ENCODE data around the gene NCAM1.
A peak's percentile ranks its signal among the peaks of the same experiment; 100 is the strongest.

The NCAM1 gene

DNA sequence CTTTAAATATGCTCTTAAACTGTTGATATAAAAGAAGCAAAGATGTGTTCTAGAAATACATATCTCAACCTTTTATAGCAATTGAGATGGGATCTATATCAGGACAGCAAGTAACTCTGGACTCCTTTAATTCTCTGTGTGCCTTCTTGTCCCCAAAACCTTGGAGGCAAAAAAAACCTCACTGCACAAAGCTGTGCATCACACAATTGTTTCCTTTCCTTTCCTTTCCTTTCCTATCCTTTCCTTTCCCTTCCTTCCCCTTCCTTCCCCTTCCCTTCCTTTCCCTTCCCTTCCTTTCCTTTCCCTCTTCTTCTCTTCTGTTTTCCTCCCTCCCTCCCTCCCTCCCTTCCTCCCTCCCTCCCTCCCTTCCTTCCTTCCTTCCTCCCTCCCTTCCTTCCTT, 343.7 kb downstream of the NCAM1 start:
- H3K4me1 ChIP-seq (ENCODE audit: control extremely low read depth in 1 of 4, control insufficient read depth in 4 of 4, insufficient read depth in 4 of 4, low read length in 3 of 4), result no peaks in the 10 kb centered on the region
- DNase-seq, result no peak
- CTCF ChIA-PET, result interaction anchor here (0.7 to 4.8 kb wide), 6 partner anchors 8 to 228 kb away, joined by 3 to 53 read pairs (median 5); no protein-coding TSS in a partner anchor
- no peaks in the 10 kb centered on the region for H3K9me3 ChIP-seq (ENCODE audit: control extremely low read depth in 1 of 5, control insufficient read depth in 4 of 5, insufficient read depth in 2 of 5, low read depth in 1 of 5, low read length in 4 of 5)
- peaks cover 0 to 4% (median 0%) of the 10 kb centered on the region in 5 experiments for H3K27me3 ChIP-seq (replicated peaks in 2 of 5; ENCODE audit: control insufficient read depth in 4 of 5, insufficient read depth in 5 of 5, low read length in 4 of 5)
- no peak overlapping the region for H3K4me3 ChIP-seq (ENCODE audit: control insufficient read depth in 1 of 7, extremely low read depth in 1 of 7, insufficient read depth in 4 of 7, low read depth in 2 of 7, low read length in 6 of 7)
- no peaks in the 10 kb centered on the region for H3K36me3 ChIP-seq (ENCODE audit: control insufficient read depth in 4 of 4, insufficient read depth in 4 of 4, low read length in 3 of 4)
- POLR2A ChIA-PET, result no interaction called here
- no peak overlapping the region for H3K27ac ChIP-seq (ENCODE audit: insufficient read depth in 1 of 2, low read depth in 1 of 2, low read length in 2 of 2, poor library complexity in 1 of 2, severe bottlenecking in 2 of 2)

- POLR2A ChIA-PET, result no interaction called here
- H3K27ac ChIP-seq (ENCODE audit: insufficient read depth in 1 of 2, low read depth in 1 of 2, low read length in 2 of 2, poor library complexity in 1 of 2, severe bottlenecking in 2 of 2), result no peak overlapping the region
- peaks cover 0 to 4% (median 0%) of the 10 kb centered on the region in 5 experiments for H3K27me3 ChIP-seq (replicated peaks in 2 of 5; ENCODE audit: control insufficient read depth in 4 of 5, insufficient read depth in 5 of 5, low read length in 4 of 5)
- H3K4me1 ChIP-seq (ENCODE audit: control extremely low read depth in 1 of 4, control insufficient read depth in 4 of 4, insufficient read depth in 4 of 4, low read length in 3 of 4), result no peaks in the 10 kb centered on the region
- 46% methylated on average over 10 of the region's 12 CpGs for WGBS (ENCODE audit: insufficient coverage)
- no peak overlapping the region for H3K4me3 ChIP-seq (ENCODE audit: control insufficient read depth in 1 of 7, extremely low read depth in 1 of 7, insufficient read depth in 4 of 7, low read depth in 2 of 7, low read length in 6 of 7)
- no peaks in the 10 kb centered on the region for H3K36me3 ChIP-seq (ENCODE audit: control insufficient read depth in 4 of 4, insufficient read depth in 4 of 4, low read length in 3 of 4)
- no peaks in the 10 kb centered on the region for H3K9me3 ChIP-seq (ENCODE audit: control extremely low read depth in 1 of 5, control insufficient read depth in 4 of 5, insufficient read depth in 2 of 5, low read depth in 1 of 5, low read length in 4 of 5)
- DNase-seq, result peak; percentile 61 to 81 (median 70)
- CTCF ChIA-PET, result interaction anchor here (0.7 to 4.8 kb wide), 12 partner anchors 7 to 496 kb away, joined by 3 to 53 read pairs (median 4); no protein-coding TSS in a partner anchor
Measured at GRCh38 chr11:113305440-113306336, 344.5 kb downstream of the NCAM1 start.

DNA sequence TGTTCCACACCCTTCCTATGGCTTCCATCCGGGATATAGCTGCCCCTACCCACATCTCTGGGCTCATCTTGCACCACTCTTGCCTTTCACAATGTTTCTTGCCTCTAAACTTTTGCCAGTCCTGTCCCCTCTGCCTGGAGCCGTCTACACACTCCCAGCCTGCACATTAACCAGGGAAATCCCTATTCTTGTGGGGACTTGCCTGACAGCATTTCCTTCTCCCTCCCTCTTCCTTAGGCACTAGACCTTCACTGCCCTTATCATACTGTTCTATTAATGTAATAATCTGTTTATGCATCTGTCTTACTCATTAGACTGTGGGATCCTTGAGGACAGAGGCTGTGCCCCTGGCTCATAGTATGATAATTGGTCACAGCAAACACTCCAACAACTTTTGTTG, 347.4 kb downstream of the NCAM1 start:
- POLR2A ChIA-PET, result no interaction called here
- no peaks in the 10 kb centered on the region for H3K36me3 ChIP-seq (ENCODE audit: control insufficient read depth in 4 of 4, insufficient read depth in 4 of 4, low read length in 3 of 4)
- H3K4me3 ChIP-seq (ENCODE audit: control insufficient read depth in 1 of 7, extremely low read depth in 1 of 7, insufficient read depth in 4 of 7, low read depth in 2 of 7, low read length in 6 of 7), result no peak overlapping the region
- peaks cover 0 to 1% (median under 1%) of the 10 kb centered on the region in 4 experiments for H3K4me1 ChIP-seq (ENCODE audit: control extremely low read depth in 1 of 4, control insufficient read depth in 4 of 4, insufficient read depth in 4 of 4, low read length in 3 of 4)
- peaks cover 0 to 6% (median 0%) of the 10 kb centered on the region in 5 experiments for H3K27me3 ChIP-seq (replicated peaks in 2 of 5; ENCODE audit: control insufficient read depth in 4 of 5, insufficient read depth in 5 of 5, low read length in 4 of 5)
- DNase-seq, result no peak
- 100% methylated on average over 2 of the region's 2 CpGs for WGBS (ENCODE audit: insufficient coverage)
- CTCF ChIA-PET, result interaction anchor here (1.2 to 1.7 kb wide), 2 partner anchors 223 to 488 kb away, joined by 4 to 5 read pairs; no protein-coding TSS in a partner anchor
- no peaks in the 10 kb centered on the region for H3K9me3 ChIP-seq (ENCODE audit: control extremely low read depth in 1 of 5, control insufficient read depth in 4 of 5, insufficient read depth in 2 of 5, low read depth in 1 of 5, low read length in 4 of 5)
- H3K27ac ChIP-seq (ENCODE audit: insufficient read depth in 1 of 2, low read depth in 1 of 2, low read length in 2 of 2, poor library complexity in 1 of 2, severe bottlenecking in 2 of 2), result no peak overlapping the region

- ChIA-PET POLR2A (no interaction called here), CTCF (interaction anchor here (1.8 to 2.9 kb wide), 2 partner anchors 14 to 221 kb away, joined by 3 to 10 read pairs; no protein-coding TSS in a partner anchor)
- 100% methylated on average over 1 of the region's 1 CpG for WGBS (ENCODE audit: insufficient coverage)
- H3K9me3 ChIP-seq (ENCODE audit: control extremely low read depth in 1 of 5, control insufficient read depth in 4 of 5, insufficient read depth in 2 of 5, low read depth in 1 of 5, low read length in 4 of 5), result no peaks in the 10 kb centered on the region
- H3K4me1 ChIP-seq (ENCODE audit: control extremely low read depth in 1 of 4, control insufficient read depth in 4 of 4, insufficient read depth in 4 of 4, low read length in 3 of 4), result peaks cover 4 to 12% (median 10%) of the 10 kb centered on the region in 4 experiments
- DNase-seq, result no peak
- no peak overlapping the region for H3K27ac ChIP-seq (ENCODE audit: insufficient read depth in 1 of 2, low read depth in 1 of 2, low read length in 2 of 2, poor library complexity in 1 of 2, severe bottlenecking in 2 of 2)
- H3K27me3 ChIP-seq (replicated peaks in 2 of 5; ENCODE audit: control insufficient read depth in 4 of 5, insufficient read depth in 5 of 5, low read length in 4 of 5), result peaks cover 0 to 6% (median 0%) of the 10 kb centered on the region in 5 experiments
- H3K36me3 ChIP-seq (ENCODE audit: control insufficient read depth in 4 of 4, insufficient read depth in 4 of 4, low read length in 3 of 4), result no peaks in the 10 kb centered on the region
- H3K4me3 ChIP-seq (ENCODE audit: control insufficient read depth in 1 of 7, extremely low read depth in 1 of 7, insufficient read depth in 4 of 7, low read depth in 2 of 7, low read length in 6 of 7), result no peak overlapping the region
Measured at GRCh38 chr11:113311536-113311935, 350.3 kb downstream of the NCAM1 start.

GRCh38 chr11:113313601-113314000, 352.4 kb downstream of the NCAM1 start:
- DNase-seq, result no peak
- POLR2A ChIA-PET, result no interaction called here
- 95% methylated on average over 2 of the region's 3 CpGs for WGBS (ENCODE audit: insufficient coverage)
- Histone ChIP-seq H3K36me3 (ENCODE audit: control insufficient read depth in 4 of 4, insufficient read depth in 4 of 4, low read length in 3 of 4) (no peaks in the 10 kb centered on the region), H3K9me3 (ENCODE audit: control extremely low read depth in 1 of 5, control insufficient read depth in 4 of 5, insufficient read depth in 2 of 5, low read depth in 1 of 5, low read length in 4 of 5) (no peaks in the 10 kb centered on the region), H3K27ac (ENCODE audit: insufficient read depth in 1 of 2, low read depth in 1 of 2, low read length in 2 of 2, poor library complexity in 1 of 2, severe bottlenecking in 2 of 2) (no peak overlapping the region), H3K27me3 (replicated peaks in 2 of 5; ENCODE audit: control insufficient read depth in 4 of 5, insufficient read depth in 5 of 5, low read length in 4 of 5) (peaks cover 0 to 2% (median 0%) of the 10 kb centered on the region in 5 experiments), H3K4me1 (ENCODE audit: control extremely low read depth in 1 of 4, control insufficient read depth in 4 of 4, insufficient read depth in 4 of 4, low read length in 3 of 4) (peaks cover 4 to 12% (median 10%) of the 10 kb centered on the region in 4 experiments), H3K4me3 (ENCODE audit: control insufficient read depth in 1 of 7, extremely low read depth in 1 of 7, insufficient read depth in 4 of 7, low read depth in 2 of 7, low read length in 6 of 7) (peak overlapping the region in 4 of 7 experiments; percentile 30 to 78 (median 72))
- CTCF ChIA-PET, result interaction anchor here (0.8 to 1.5 kb wide), 3 partner anchors 9 to 948 kb away, joined by 3 to 4 read pairs (median 3); no protein-coding TSS in a partner anchor

DNA sequence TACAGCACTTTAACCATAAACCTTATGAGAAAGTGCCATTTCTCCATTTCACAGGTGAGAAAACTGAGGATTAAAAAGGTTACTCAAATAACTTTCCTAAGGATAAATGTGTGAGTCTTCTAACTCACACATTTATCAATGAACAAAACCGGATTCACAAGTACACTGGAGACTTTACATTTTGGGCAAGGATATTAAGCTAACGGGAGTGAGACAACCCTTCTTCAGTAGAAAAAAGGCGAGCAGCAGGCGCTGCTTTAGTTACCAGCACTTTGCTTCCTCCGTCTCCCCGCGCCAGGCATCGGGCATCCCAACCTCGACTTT, 352.8 kb downstream of the NCAM1 start:
- POLR2A ChIA-PET, result no interaction called here
- WGBS (ENCODE audit: insufficient coverage), result 5% methylated on average over 9 of the region's 9 CpGs

More for the DNA sequence above, 352.8 kb downstream of the NCAM1 start:
- CTCF ChIA-PET, result interaction anchor here (1.0 to 1.5 kb wide), 2 partner anchors 24 to 217 kb away, joined by 3 to 6 read pairs; no protein-coding TSS in a partner anchor
- H3K36me3 ChIP-seq (ENCODE audit: control insufficient read depth in 4 of 4, insufficient read depth in 4 of 4, low read length in 3 of 4), result peaks cover 0 to 2% (median 0%) of the 10 kb centered on the region in 4 experiments
- H3K27ac ChIP-seq (ENCODE audit: insufficient read depth in 1 of 2, low read depth in 1 of 2, low read length in 2 of 2, poor library complexity in 1 of 2, severe bottlenecking in 2 of 2), result peak overlapping the region in 1 of 2 experiments; percentile 68
- peaks cover 4 to 12% (median 10%) of the 10 kb centered on the region in 4 experiments for H3K4me1 ChIP-seq (ENCODE audit: control extremely low read depth in 1 of 4, control insufficient read depth in 4 of 4, insufficient read depth in 4 of 4, low read length in 3 of 4)
- H3K4me3 ChIP-seq (ENCODE audit: control insufficient read depth in 1 of 7, extremely low read depth in 1 of 7, insufficient read depth in 4 of 7, low read depth in 2 of 7, low read length in 6 of 7), result peak overlapping the region in 6 of 7 experiments; percentile 30 to 78 (median 74)
- DNase-seq, result no peak
- H3K27me3 ChIP-seq (replicated peaks in 2 of 5; ENCODE audit: control insufficient read depth in 4 of 5, insufficient read depth in 5 of 5, low read length in 4 of 5), result peaks cover 0 to 2% (median 0%) of the 10 kb centered on the region in 5 experiments
- peaks cover 0 to 1% (median 0%) of the 10 kb centered on the region in 5 experiments for H3K9me3 ChIP-seq (ENCODE audit: control extremely low read depth in 1 of 5, control insufficient read depth in 4 of 5, insufficient read depth in 2 of 5, low read depth in 1 of 5, low read length in 4 of 5)
